ENCODE data around the gene SIVA1.

SIVA1 gene

GRCh38 chr14:104783484-104784217 lies 30.7 kb downstream of the SIVA1 start:
- DNase-seq (ENCODE audit: low read depth in 1 of 2, low spot score in 1 of 2): no peak

- DNase-seq (ENCODE audit: low read depth in 1 of 2, low spot score in 1 of 2): no peak
Observed at GRCh38 chr14:104784218-104784568, 31.2 kb downstream of the SIVA1 start.

- no peak for DNase-seq (ENCODE audit: low read depth in 1 of 2, low spot score in 1 of 2)
Observed at GRCh38 chr14:104784846-104785707, 32.1 kb downstream of the SIVA1 start.

- DNase-seq (ENCODE audit: low read depth in 1 of 2, low spot score in 1 of 2): no peak
Observed at GRCh38 chr14:104785708-104786080, 32.7 kb downstream of the SIVA1 start.

- no peak for DNase-seq (ENCODE audit: low read depth in 1 of 2, low spot score in 1 of 2)
Observed at GRCh38 chr14:104786091-104786586, 33.2 kb downstream of the SIVA1 start.

GRCh38 chr14:104786726-104787675 lies 34.1 kb downstream of the SIVA1 start:
- DNase-seq (ENCODE audit: low read depth in 1 of 2, low spot score in 1 of 2): no peak

GRCh38 chr14:104787736-104788135 lies 34.8 kb downstream of the SIVA1 start:
- DNase-seq (ENCODE audit: low read depth in 1 of 2, low spot score in 1 of 2): no peak

- no peak for DNase-seq (ENCODE audit: low read depth in 1 of 2, low spot score in 1 of 2)
Observed at GRCh38 chr14:104788161-104788818, 35.3 kb downstream of the SIVA1 start.

GRCh38 chr14:104788873-104789663 lies 36.1 kb downstream of the SIVA1 start:
- no peak for DNase-seq (ENCODE audit: low read depth in 1 of 2, low spot score in 1 of 2)

GRCh38 chr14:104789752-104790743 lies 37.1 kb downstream of the SIVA1 start:
- DNase-seq (ENCODE audit: low read depth in 1 of 2, low spot score in 1 of 2): no peak

GRCh38 chr14:104791425-104791824 lies 38.5 kb downstream of the SIVA1 start:
- DNase-seq (ENCODE audit: low read depth in 1 of 2, low spot score in 1 of 2): no peak

- DNase-seq (ENCODE audit: low read depth in 1 of 2, low spot score in 1 of 2): no peak
Observed at GRCh38 chr14:104792101-104792884, 39.3 kb downstream of the SIVA1 start.

- no peak for DNase-seq (ENCODE audit: low read depth in 1 of 2, low spot score in 1 of 2)
Observed at GRCh38 chr14:104792945-104793702, 40.2 kb downstream of the SIVA1 start.

GRCh38 chr14:104793703-104793959 lies 40.7 kb downstream of the SIVA1 start:
- no peak for DNase-seq (ENCODE audit: low read depth in 1 of 2, low spot score in 1 of 2)

GRCh38 chr14:104794099-104794498 lies 41.2 kb downstream of the SIVA1 start:
- peak in 1 of 2 donors; percentile 21 for DNase-seq (ENCODE audit: low read depth in 1 of 2, low spot score in 1 of 2)

- DNase-seq (ENCODE audit: low read depth in 1 of 2, low spot score in 1 of 2): no peak
Observed at GRCh38 chr14:104794631-104794992, 41.7 kb downstream of the SIVA1 start.

- no peak for DNase-seq (ENCODE audit: low read depth in 1 of 2, low spot score in 1 of 2)
Observed at GRCh38 chr14:104794993-104795780, 42.2 kb downstream of the SIVA1 start, which contains the start of gene AKT1. AKT1 (minus strand) TSS chr14:104795748; CDS start chr14:104792643, 3,105 bp downstream.
